GM18867 (cell line): ENCODE results near the gene PCDHB9.
"Not testable (repeated sequence)": the region's sequence is repeated elsewhere in the genome, so short reads cannot be mapped to it uniquely, and the experiment has no call there.

Experiments
- ATAC-seq: cut with Tn5 transposase; IDR thresholded peaks from one replicate; pipeline ENCODE4 v1.9.1; 2021; ENCODE audit warnings: mild to moderate bottlenecking, moderate library complexity; ENCODE audit not compliant: unreplicated experiment

Gene PCDHB9

GRCh38 chr5:141234109-141234667 is 47.2 kb downstream of the PCDHB9 start:
- no peak for ATAC-seq

DNA sequence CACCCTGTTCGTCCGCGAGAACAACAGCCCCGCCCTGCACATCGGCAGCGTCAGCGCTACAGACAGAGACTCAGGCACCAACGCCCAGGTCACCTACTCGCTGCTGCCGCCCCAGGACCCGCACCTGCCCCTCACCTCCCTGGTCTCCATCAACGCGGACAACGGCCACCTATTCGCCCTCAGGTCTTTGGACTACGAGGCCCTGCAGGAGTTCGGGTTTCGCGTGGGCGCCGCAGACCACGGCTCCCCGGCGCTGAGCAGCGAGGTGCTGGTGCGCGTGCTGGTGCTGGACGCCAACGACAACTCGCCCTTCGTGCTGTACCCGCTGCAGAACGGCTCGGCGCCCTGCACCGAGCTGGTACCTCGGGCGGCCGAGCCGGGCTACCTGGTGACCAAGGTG is 49.0 kb downstream of the PCDHB9 start:
- not testable (repeated sequence) for ATAC-seq

- ATAC-seq: no peak
These were observed 49.8 kb downstream of the PCDHB9 start for GRCh38 chr5:141236516-141237313.
